ENCODE results near the gene PCDH15.

Gene PCDH15

DNA sequence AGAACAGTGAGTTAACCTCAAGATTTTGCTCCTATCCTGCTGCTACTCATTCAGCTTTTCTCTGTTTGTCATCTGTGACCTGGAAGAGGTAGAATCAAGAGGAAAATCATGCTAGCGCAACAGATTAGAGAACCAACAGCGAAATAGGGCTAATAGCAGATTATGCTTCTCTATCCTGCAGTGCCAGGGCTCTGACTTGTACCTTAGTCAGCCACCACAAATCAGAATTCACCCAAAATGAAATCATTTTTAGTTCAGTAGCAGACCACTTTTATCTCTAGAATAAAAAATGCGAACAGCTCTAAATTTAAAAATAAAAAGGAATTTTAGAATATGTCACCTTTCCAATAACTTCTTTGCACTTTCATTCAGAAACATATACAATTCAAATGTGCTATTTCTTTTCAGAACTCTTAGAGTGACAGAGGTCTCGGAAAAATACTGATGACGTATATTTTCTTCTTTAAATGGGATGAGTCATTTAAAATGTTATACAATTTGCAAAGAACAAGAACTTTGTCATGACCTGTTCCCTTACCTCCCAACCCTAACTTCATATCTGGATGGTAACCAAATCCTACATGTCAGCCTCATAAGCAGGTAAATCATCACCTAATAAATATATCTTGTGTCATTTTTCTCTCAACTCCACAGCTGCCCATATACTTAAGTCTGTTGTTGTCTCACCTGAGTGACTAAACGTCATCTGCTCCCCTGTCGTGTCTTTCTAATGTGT is 896.4 kb downstream of the PCDH15 start:
- TF ChIP-seq, protein P1, sequence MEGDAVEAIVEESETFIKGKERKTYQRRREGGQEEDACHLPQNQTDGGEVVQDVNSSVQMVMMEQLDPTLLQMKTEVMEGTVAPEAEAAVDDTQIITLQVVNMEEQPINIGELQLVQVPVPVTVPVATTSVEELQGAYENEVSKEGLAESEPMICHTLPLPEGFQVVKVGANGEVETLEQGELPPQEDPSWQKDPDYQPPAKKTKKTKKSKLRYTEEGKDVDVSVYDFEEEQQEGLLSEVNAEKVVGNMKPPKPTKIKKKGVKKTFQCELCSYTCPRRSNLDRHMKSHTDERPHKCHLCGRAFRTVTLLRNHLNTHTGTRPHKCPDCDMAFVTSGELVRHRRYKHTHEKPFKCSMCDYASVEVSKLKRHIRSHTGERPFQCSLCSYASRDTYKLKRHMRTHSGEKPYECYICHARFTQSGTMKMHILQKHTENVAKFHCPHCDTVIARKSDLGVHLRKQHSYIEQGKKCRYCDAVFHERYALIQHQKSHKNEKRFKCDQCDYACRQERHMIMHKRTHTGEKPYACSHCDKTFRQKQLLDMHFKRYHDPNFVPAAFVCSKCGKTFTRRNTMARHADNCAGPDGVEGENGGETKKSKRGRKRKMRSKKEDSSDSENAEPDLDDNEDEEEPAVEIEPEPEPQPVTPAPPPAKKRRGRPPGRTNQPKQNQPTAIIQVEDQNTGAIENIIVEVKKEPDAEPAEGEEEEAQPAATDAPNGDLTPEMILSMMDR (conservative IDR thresholded peaks at IDR 0.05; ENCODE audit: low read length): no peak
- no peak for TF ChIP-seq EZH2phosphoT487 (IDR thresholded peaks at IDR 0.05; ENCODE audit: borderline replicate concordance)
- H3K79me2 ChIP-seq (ENCODE audit: insufficient read depth, low read length): no peaks in the 10 kb centered on the region
- no peaks in the 10 kb centered on the region for H3K4me1 ChIP-seq (ENCODE audit: insufficient read depth, low read length, poor library complexity, severe bottlenecking)
- no peak overlapping the region for H2AFZ ChIP-seq (ENCODE audit: low read length)
- no peaks in the 10 kb centered on the region for H3K36me3 ChIP-seq (ENCODE audit: insufficient read depth, low read length)
- no peaks in the 10 kb centered on the region for H3K9me2 ChIP-seq (replicated peaks; ENCODE audit: low read depth, low read length)
- no peaks in the 10 kb centered on the region for H3K9me3 ChIP-seq (ENCODE audit: insufficient read depth, low read depth, low read length)
- no peaks in the 10 kb centered on the region for H3K27me3 ChIP-seq (ENCODE audit: insufficient read depth, low read length, poor library complexity, severe bottlenecking)
- no peaks in the 10 kb centered on the region for H4K20me1 ChIP-seq (ENCODE audit: insufficient read depth, low read length, poor library complexity, severe bottlenecking)
- H3K9ac ChIP-seq (ENCODE audit: low read depth, low read length, poor library complexity, severe bottlenecking): no peak overlapping the region
- H3F3A ChIP-seq (ENCODE audit: low read depth): no peaks in the 10 kb centered on the region
- no peak overlapping the region for H3K4me2 ChIP-seq (ENCODE audit: low read depth, low read length, poor library complexity, severe bottlenecking)
- no peak overlapping the region for H3K4me3 ChIP-seq (ENCODE audit: low read length, poor library complexity, severe bottlenecking)

DNA sequence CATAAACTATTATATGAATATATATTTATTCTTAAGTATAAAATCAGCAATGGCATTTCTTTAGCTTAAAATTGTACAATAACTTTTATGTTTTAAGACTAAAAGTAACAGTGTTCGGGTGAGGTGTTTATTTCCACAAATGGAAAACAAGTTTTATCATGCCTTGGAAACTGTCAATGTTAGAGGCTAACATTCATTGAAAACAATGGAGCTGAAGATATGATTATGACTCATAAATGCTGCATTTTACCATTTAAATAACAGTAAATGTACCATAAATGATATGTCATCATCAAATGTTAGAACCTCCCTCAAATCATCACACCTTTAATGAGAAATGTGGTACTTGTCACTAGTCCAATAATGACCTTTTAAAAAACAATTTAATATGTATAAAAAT is 897.3 kb downstream of the PCDH15 start:
- Histone ChIP-seq H3K4me1 (ENCODE audit: insufficient read depth, low read length, poor library complexity, severe bottlenecking) (no peaks in the 10 kb centered on the region), H3K27me3 (ENCODE audit: insufficient read depth, low read length, poor library complexity, severe bottlenecking) (no peaks in the 10 kb centered on the region), H3F3A (ENCODE audit: low read depth) (no peaks in the 10 kb centered on the region), H3K36me3 (ENCODE audit: insufficient read depth, low read length) (no peaks in the 10 kb centered on the region), H4K20me1 (ENCODE audit: insufficient read depth, low read length, poor library complexity, severe bottlenecking) (no peaks in the 10 kb centered on the region), H3K4me3 (ENCODE audit: low read length, poor library complexity, severe bottlenecking) (no peak overlapping the region), H2AFZ (ENCODE audit: low read length) (no peak overlapping the region), H3K9ac (ENCODE audit: low read depth, low read length, poor library complexity, severe bottlenecking) (no peak overlapping the region), H3K79me2 (ENCODE audit: insufficient read depth, low read length) (no peaks in the 10 kb centered on the region), H3K9me3 (ENCODE audit: insufficient read depth, low read depth, low read length) (no peaks in the 10 kb centered on the region), H3K9me2 (replicated peaks; ENCODE audit: low read depth, low read length) (no peaks in the 10 kb centered on the region), H3K4me2 (ENCODE audit: low read depth, low read length, poor library complexity, severe bottlenecking) (no peak overlapping the region)
- no peak for TF ChIP-seq EZH2phosphoT487 (IDR thresholded peaks at IDR 0.05; ENCODE audit: borderline replicate concordance)
- TF ChIP-seq, protein P1 (conservative IDR thresholded peaks at IDR 0.05; ENCODE audit: low read length): no peak

DNA sequence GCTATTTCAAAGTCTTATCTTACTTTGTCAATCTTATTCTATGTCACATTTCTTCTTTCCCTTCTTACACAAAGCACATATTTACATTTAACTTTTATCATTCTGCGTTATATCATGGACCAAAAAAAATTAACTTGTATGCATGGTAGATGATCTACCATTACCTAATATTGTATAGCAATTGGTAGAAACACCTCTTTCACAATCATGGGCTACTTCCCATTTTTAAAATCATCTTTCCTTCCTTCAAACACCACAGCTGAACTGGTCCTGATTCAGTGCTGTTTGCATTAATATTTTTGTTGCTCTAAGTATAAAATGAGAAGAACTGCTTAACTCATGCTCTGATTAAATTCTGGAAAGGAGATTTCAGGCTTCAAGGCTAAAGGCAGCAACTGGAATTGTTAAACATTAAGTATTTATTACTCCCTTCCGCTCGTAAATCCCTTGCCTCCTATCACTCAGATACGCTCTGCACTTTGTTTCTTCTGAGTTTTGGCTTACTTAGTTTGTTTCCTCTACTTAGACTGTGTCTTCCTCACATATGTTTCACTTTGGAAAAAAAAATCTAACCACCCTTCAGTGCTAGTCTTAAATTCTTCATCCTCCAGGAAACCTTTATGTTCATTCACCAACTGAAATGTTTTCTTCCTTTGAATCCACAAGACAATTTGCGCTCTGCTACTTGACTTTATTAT is 901.4 kb downstream of the PCDH15 start:
- Histone ChIP-seq H3K9me3 (ENCODE audit: insufficient read depth, low read depth, low read length) (no peaks in the 10 kb centered on the region), H2AFZ (ENCODE audit: low read length) (no peak overlapping the region), H3K27me3 (ENCODE audit: insufficient read depth, low read length, poor library complexity, severe bottlenecking) (no peaks in the 10 kb centered on the region), H3K4me1 (ENCODE audit: insufficient read depth, low read length, poor library complexity, severe bottlenecking) (no peaks in the 10 kb centered on the region), H3K9me2 (replicated peaks; ENCODE audit: low read depth, low read length) (no peaks in the 10 kb centered on the region), H3K9ac (ENCODE audit: low read depth, low read length, poor library complexity, severe bottlenecking) (no peak overlapping the region), H3K36me3 (ENCODE audit: insufficient read depth, low read length) (no peaks in the 10 kb centered on the region), H4K20me1 (ENCODE audit: insufficient read depth, low read length, poor library complexity, severe bottlenecking) (no peaks in the 10 kb centered on the region), H3K4me3 (ENCODE audit: low read length, poor library complexity, severe bottlenecking) (no peak overlapping the region), H3K4me2 (ENCODE audit: low read depth, low read length, poor library complexity, severe bottlenecking) (no peak overlapping the region), H3K79me2 (ENCODE audit: insufficient read depth, low read length) (no peaks in the 10 kb centered on the region), H3F3A (ENCODE audit: low read depth) (no peaks in the 10 kb centered on the region)
- TF ChIP-seq, protein P1 (conservative IDR thresholded peaks at IDR 0.05; ENCODE audit: low read length): no peak
- no peak for TF ChIP-seq EZH2phosphoT487 (IDR thresholded peaks at IDR 0.05; ENCODE audit: borderline replicate concordance)

Data from Loucy (cell line).